GM12878 (cell line): Measurements from ENCODE around the gene DIS3L2. TPM values are rescaled to one million over a fixed set of nuclear protein-coding genes. Genes with fewer than 3 reads are reported as not detected.
A peak's percentile ranks its signal among the peaks of the same experiment; 100 is the strongest.

ENCODE experiments used
- ATAC-seq: fragments of 200-7000 bp; cut with Tn5 transposase; 3 replicates; pipeline ENCODE4 v1.9.1; 2020; ENCODE audit warnings: mild to moderate bottlenecking, moderate library complexity
- Bru-seq: library from RNA; stranded (reverse); fragments of 400-500 nt; gene quantifications from one replicate; lab custom pipeline; 2021; lab: Mats Ljungman, UMichigan
- BruChase-seq, 2 experiments: library from RNA; stranded (reverse); fragments of 400-500 nt; gene quantifications; one replicate each; lab custom pipeline; 2021; lab: Mats Ljungman, UMichigan
- BruUV-seq: library from RNA; stranded (reverse); fragments of 400-500 nt; replicated peaks from 2 replicates; lab custom pipeline; 2021; lab: Mats Ljungman, UMichigan
- CTCF ChIA-PET: fragments of 300-600 bp; sonication (Branson Sonifier 250); formaldehyde crosslinking; extraction: SDS; loops from one replicate; lab custom pipeline; 2021; ENCODE audit warnings: inconsistent platforms; lab: Yijun Ruan, JAX
- POLR2A ChIA-PET: fragments of 350-600 bp; formaldehyde crosslinking; extraction: SDS; loops from one replicate; lab custom pipeline; 2021; ENCODE audit warnings: inconsistent platforms; lab: Charles Lee
- RAD21 ChIA-PET: fragments of 300-600 bp; sonication (Branson Sonifier 250); formaldehyde crosslinking; loops from one replicate; lab custom pipeline; 2023; ENCODE audit warnings: antibody characterized with exemption; ENCODE audit not compliant: unreplicated experiment; lab: Charles Lee
- SMC1A ChIA-PET: fragments of 300-600 bp; sonication (Branson Sonifier 250); formaldehyde crosslinking; loops from one replicate; lab custom pipeline; 2023; ENCODE audit not compliant: unreplicated experiment, uncharacterized antibody; lab: Charles Lee
- DNase-seq: peaks from one replicate; pipeline ENCODE4 v3.0.0-alpha.2; 2011; ENCODE audit warnings: low read depth, low spot score
- FAIRE-seq: peaks from 3 replicates; lab custom pipeline; 2011; peaks lifted over from hg19 to GRCh38; lab: Jason Lieb, UNC
- H2AFZ ChIP-seq: 2 replicates; pipeline ENCODE4 v1.6.0; 2011; ENCODE audit warnings: low read depth, low read length, control low read depth; ENCODE audit not compliant: control insufficient read depth
- H3K27ac ChIP-seq: 2 replicates; pipeline ENCODE4 v1.5.1; 2011; ENCODE audit warnings: control low read depth; ENCODE audit not compliant: control insufficient read depth, insufficient read depth
- H3K27me3 ChIP-seq, 2 experiments: replicated peaks in 1 of 2; 2 replicates each; pipeline versions ENCODE4 v1.6.0 to v1.6.1; 2011; ENCODE audit warnings: low read length in 1 of 2; ENCODE audit not compliant: control insufficient read depth in 2 of 2, insufficient read depth in 2 of 2
- H3K36me3 ChIP-seq, 2 experiments: 2 replicates each; pipeline ENCODE4 v1.5.1; 2011; ENCODE audit warnings: low read length in 1 of 2; ENCODE audit not compliant: control insufficient read depth in 2 of 2, insufficient read depth in 2 of 2
- H3K4me1 ChIP-seq: 2 replicates; pipeline ENCODE4 v1.6.1; 2011; ENCODE audit warnings: mild to moderate bottlenecking, low read length, moderate library complexity, mixed read lengths; ENCODE audit not compliant: control insufficient read depth, insufficient read depth
- H3K4me2 ChIP-seq: 2 replicates; pipeline ENCODE4 v1.6.0; 2011; ENCODE audit warnings: control low read depth; ENCODE audit not compliant: control insufficient read depth, insufficient read depth
- H3K4me3 ChIP-seq: fragments of 200-600 bp; sonication (generic); 2 replicates; pipeline ENCODE4 v1.5.1; 2016
- H3K79me2 ChIP-seq: 2 replicates; pipeline ENCODE4 v1.6.0; 2011; ENCODE audit warnings: low read length; ENCODE audit not compliant: control insufficient read depth, insufficient read depth
- H3K9ac ChIP-seq: 2 replicates; pipeline ENCODE4 v1.8.0; 2011; ENCODE audit warnings: low read length, control low read depth, mixed read lengths; ENCODE audit not compliant: control insufficient read depth, insufficient read depth
- H3K9me3 ChIP-seq: replicated peaks from 3 replicates; pipeline ENCODE4 v1.5.1; 2011; ENCODE audit warnings: mild to moderate bottlenecking, low read length; ENCODE audit not compliant: control insufficient read depth, insufficient read depth
- H4K20me1 ChIP-seq: 2 replicates; pipeline ENCODE4 v1.6.0; 2011; ENCODE audit not compliant: control insufficient read depth, insufficient read depth
- CBFB ChIP-seq: IDR thresholded peaks from 2 replicates; pipeline ENCODE4 v1.6.1; 2016; ENCODE audit warnings: antibody characterized with exemption, low read depth
- FOS ChIP-seq: IDR thresholded peaks from 3 replicates; pipeline ENCODE4 v1.6.1; 2011; ENCODE audit warnings: borderline replicate concordance; ENCODE audit not compliant: insufficient read length; ENCODE audit errors: extremely low read depth
- IKZF1 ChIP-seq: fragments of 450-650 bp; conservative IDR thresholded peaks from 2 replicates; pipeline ENCODE4 v1.6.1; 2017; ENCODE audit warnings: antibody characterized with exemption, mild to moderate bottlenecking
- JUNB ChIP-seq: IDR thresholded peaks from 2 replicates; pipeline ENCODE4 v1.6.1; 2016; ENCODE audit warnings: antibody characterized with exemption, mild to moderate bottlenecking
- NFXL1 ChIP-seq: fragments of 450-650 bp; IDR thresholded peaks from 2 replicates; pipeline ENCODE4 v1.6.1; 2017; ENCODE audit warnings: antibody characterized with exemption, mild to moderate bottlenecking, borderline replicate concordance
- NR2C1 ChIP-seq: fragments of 450-650 bp; IDR thresholded peaks from 2 replicates; pipeline ENCODE4 v1.6.1; 2017; ENCODE audit warnings: antibody characterized with exemption, mild to moderate bottlenecking, moderate library complexity
- RCOR1 ChIP-seq: conservative IDR thresholded peaks from 2 replicates; pipeline ENCODE4 v1.6.1; 2012; ENCODE audit warnings: low read depth, low read length, improper control_type of control experiment
- SMARCA5 ChIP-seq: fragments of 450-650 bp; IDR thresholded peaks from 2 replicates; pipeline ENCODE4 v1.6.1; 2017; ENCODE audit warnings: mild to moderate bottlenecking
- TBL1XR1 ChIP-seq: IDR thresholded peaks from 2 replicates; pipeline ENCODE4 v1.6.1; 2012; ENCODE audit warnings: low read depth, low read length, improper control_type of control experiment
- WGBS: methylation state at CpG from one replicate; pipeline ENCODE4 v1.1.6; 2016; ENCODE audit warnings: low lambda C conversion rate; ENCODE audit not compliant: insufficient replicate concordance, insufficient coverage; ENCODE audit errors: missing lambda C conversion rate; 5-methylcytosine and 5-hydroxymethylcytosine counted together
- in situ Hi-C: fragments of 300-500 bp; cut with MboI; formaldehyde crosslinking; loops from 9 replicates; pipeline ENCODE4 v1.14.3; 2018; ENCODE audit warnings: mixed read lengths
- intact Hi-C: fragments of 100-400 bp; cut with micrococcal nuclease; formaldehyde crosslinking; loops from one replicate; pipeline ENCODE4 v1.14.2; 2022; ENCODE audit not compliant: unreplicated experiment
- long read RNA-seq, 2 experiments: library from polyadenylated mRNA; unstranded; transcript quantifications; one replicate each; pipeline ENCODE4 v2.0.0, GENCODE V29; 2019 to 2020
- polyA minus RNA-seq, 3 experiments: library from RNA; depleted of rRNA, polyadenylated mRNA; stranded (reverse); fragments of >200 nt; gene quantifications; 2 replicates each; pipeline ENCODE4 v1.2.3, GENCODE V29; 2011
- polyA plus RNA-seq, 11 experiments: library from polyadenylated mRNA; depleted of rRNA in 4 of 11; unstranded in 6 of 11; stranded (reverse) in 5 of 11; fragments of >200 nt; fragmentation: Nextera tagmentation in 4 of 11; fragmentation: Illumina TruSeq in 1 of 11; extraction: Ambion mirVana in 4 of 11; extraction: Trizol in 1 of 11; gene quantifications; 1 replicate in 1 of 11; 2 replicates in 10 of 11; pipeline versions ENCODE4 v1.2.1 to v1.2.3, GENCODE V29; 2011 to 2016; ENCODE audit warnings: inconsistent platforms in 2 of 11, missing spikeins in 2 of 11, low read depth in 1 of 11
- total RNA-seq, 4 experiments: library from RNA; depleted of rRNA in 3 of 4; stranded (reverse); fragments of >200 nt in 3 of 4; fragmentation: Illumina TruSeq in 1 of 4; extraction: Trizol in 1 of 4; gene quantifications; 2 replicates each; pipeline versions ENCODE4 v1.2.1 to v1.2.3, GENCODE V29; 2013 to 2021
- TF ChIP-seq, protein P1 (sequence below): fragments of 450-650 bp; conservative IDR thresholded peaks from 2 replicates; pipeline ENCODE4 v1.6.1; 2017; ENCODE audit warnings: mild to moderate bottlenecking, moderate library complexity

The DIS3L2 gene, protein sequence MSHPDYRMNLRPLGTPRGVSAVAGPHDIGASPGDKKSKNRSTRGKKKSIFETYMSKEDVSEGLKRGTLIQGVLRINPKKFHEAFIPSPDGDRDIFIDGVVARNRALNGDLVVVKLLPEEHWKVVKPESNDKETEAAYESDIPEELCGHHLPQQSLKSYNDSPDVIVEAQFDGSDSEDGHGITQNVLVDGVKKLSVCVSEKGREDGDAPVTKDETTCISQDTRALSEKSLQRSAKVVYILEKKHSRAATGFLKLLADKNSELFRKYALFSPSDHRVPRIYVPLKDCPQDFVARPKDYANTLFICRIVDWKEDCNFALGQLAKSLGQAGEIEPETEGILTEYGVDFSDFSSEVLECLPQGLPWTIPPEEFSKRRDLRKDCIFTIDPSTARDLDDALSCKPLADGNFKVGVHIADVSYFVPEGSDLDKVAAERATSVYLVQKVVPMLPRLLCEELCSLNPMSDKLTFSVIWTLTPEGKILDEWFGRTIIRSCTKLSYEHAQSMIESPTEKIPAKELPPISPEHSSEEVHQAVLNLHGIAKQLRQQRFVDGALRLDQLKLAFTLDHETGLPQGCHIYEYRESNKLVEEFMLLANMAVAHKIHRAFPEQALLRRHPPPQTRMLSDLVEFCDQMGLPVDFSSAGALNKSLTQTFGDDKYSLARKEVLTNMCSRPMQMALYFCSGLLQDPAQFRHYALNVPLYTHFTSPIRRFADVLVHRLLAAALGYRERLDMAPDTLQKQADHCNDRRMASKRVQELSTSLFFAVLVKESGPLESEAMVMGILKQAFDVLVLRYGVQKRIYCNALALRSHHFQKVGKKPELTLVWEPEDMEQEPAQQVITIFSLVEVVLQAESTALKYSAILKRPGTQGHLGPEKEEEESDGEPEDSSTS
- 89.0 and 104 TPM in 2 replicates for total RNA-seq (2013; cell fraction: nucleolus; rRNA removed)
- total RNA-seq (2014; rRNA removed) = 20.8 and 25.4 TPM in 2 replicates
- total RNA-seq (2014; rRNA removed; fragmentation: Illumina TruSeq; extraction: Trizol) = 12.0 and 12.7 TPM in 2 replicates
- total RNA-seq (2021) = 21.0 and 27.1 TPM in 2 replicates
- polyA plus RNA-seq (2011; ENCODE audit: low read depth) = 8.1 TPM
- polyA plus RNA-seq (2011; rRNA removed) = 4.5 and 7.8 TPM in 2 replicates
- polyA plus RNA-seq (2011; cell fraction: cytosol; rRNA removed) = 11.1 and 11.6 TPM in 2 replicates
- polyA plus RNA-seq (2011; cell fraction: nucleus; rRNA removed) = 47.8 and 55.6 TPM in 2 replicates
- 11.4 and 12.5 TPM in 2 replicates for polyA plus RNA-seq (2012)
- 11.2 and 14.3 TPM in 2 replicates for polyA plus RNA-seq (2014; fragmentation: Illumina TruSeq; extraction: Trizol)
- 1 to 10 TPM; 3.5 to 4.8 TPM for polyA plus RNA-seq (2014; fragmentation: Nextera tagmentation; extraction: Ambion mirVana)
- polyA plus RNA-seq (2014; rRNA removed) = 18.5 and 19.1 TPM in 2 replicates
- 10 to 100 TPM; 17.8 to 18.1 TPM for polyA plus RNA-seq (2016; fragmentation: Nextera tagmentation; extraction: Ambion mirVana)
- 10.3 and 13.2 TPM in 2 replicates for polyA minus RNA-seq (2011; rRNA and poly(A)+ RNA removed)
- polyA minus RNA-seq (2011; cell fraction: cytosol; rRNA and poly(A)+ RNA removed) = 4.6 and 5.1 TPM in 2 replicates
- polyA minus RNA-seq (2011; cell fraction: nucleus; rRNA and poly(A)+ RNA removed) = 16.7 and 33.7 TPM in 2 replicates
- Bru-seq, nascent RNA = percentile 62 among the genes with signal in this experiment
- percentile 59 among the genes with signal in this experiment for BruChase-seq, experiment 1, labeled RNA remaining after a 6-hour chase
- percentile 57 among the genes with signal in this experiment for BruChase-seq, experiment 2, labeled RNA remaining after a 2-hour chase
- long read RNA-seq, experiment 1, partial matches to known transcripts = 3 of 6 reads
- long read RNA-seq, experiment 1, other reads (novel, unspliced or antisense) = 1 of 6 reads
- long read RNA-seq, experiment 2, partial matches to known transcripts = 5 of 14 reads
- long read RNA-seq, experiment 2, other reads (novel, unspliced or antisense) = 5 of 14 reads

- ATAC-seq (peak; percentile 98), FAIRE-seq (peak; percentile 38), DNase-seq (peak; percentile 16)
- H3K4me2 ChIP-seq = peak within 1 kb of the TSS; percentile 86
- under 1% methylated on average over 68 of the region's 83 CpGs for WGBS
- no peaks in the 10 kb centered on the region for H3K9me3 ChIP-seq
- H3K4me3 ChIP-seq = peak within 1 kb of the TSS; percentile 100
- no peaks in the 10 kb centered on the region for H4K20me1 ChIP-seq
- BruUV-seq = no TSS peak
- ChIA-PET RAD21 (no interaction called here), CTCF (no interaction called here), SMC1A (interaction anchor here (1.3 kb wide), 1 partner anchor 12 kb away, joined by 3 read pairs; no protein-coding TSS in a partner anchor), POLR2A (interaction anchor here (0.5 kb wide), 1 partner anchor 14 kb away, joined by 4 read pairs; no protein-coding TSS in a partner anchor)
- H3K4me1 ChIP-seq = peaks cover 3% of the 10 kb centered on the region; the same call in 1 of the 2 replicates
- no peaks in the 10 kb centered on the region for H3K27me3 ChIP-seq
- H2AFZ ChIP-seq = peak within 1 kb of the TSS; percentile 94
- peak within 1 kb of the TSS; percentile 58 for H3K27ac ChIP-seq
- in situ Hi-C loops (no loop called here), intact Hi-C loops (no loop called here)
- no peaks in the 10 kb centered on the region for H3K36me3 ChIP-seq
- peaks cover 16% of the 10 kb centered on the region for H3K79me2 ChIP-seq
- peak within 1 kb of the TSS; percentile 83 for H3K9ac ChIP-seq
- TF ChIP-seq NR2C1 (peak; percentile 98), SMARCA5 (0 out of 2 replicates have a peak, but pooled peaks have one; percentile 22), TBL1XR1 (peak; percentile 65; the same call in 1 of the 2 replicates), NFXL1 (no peak), RCOR1 (no peak), CBFB (peak; percentile 69; the same call in 1 of the 2 replicates), FOS (no peak), IKZF1 (peak; percentile 92), JUNB (no peak)
- TF ChIP-seq, protein P1, sequence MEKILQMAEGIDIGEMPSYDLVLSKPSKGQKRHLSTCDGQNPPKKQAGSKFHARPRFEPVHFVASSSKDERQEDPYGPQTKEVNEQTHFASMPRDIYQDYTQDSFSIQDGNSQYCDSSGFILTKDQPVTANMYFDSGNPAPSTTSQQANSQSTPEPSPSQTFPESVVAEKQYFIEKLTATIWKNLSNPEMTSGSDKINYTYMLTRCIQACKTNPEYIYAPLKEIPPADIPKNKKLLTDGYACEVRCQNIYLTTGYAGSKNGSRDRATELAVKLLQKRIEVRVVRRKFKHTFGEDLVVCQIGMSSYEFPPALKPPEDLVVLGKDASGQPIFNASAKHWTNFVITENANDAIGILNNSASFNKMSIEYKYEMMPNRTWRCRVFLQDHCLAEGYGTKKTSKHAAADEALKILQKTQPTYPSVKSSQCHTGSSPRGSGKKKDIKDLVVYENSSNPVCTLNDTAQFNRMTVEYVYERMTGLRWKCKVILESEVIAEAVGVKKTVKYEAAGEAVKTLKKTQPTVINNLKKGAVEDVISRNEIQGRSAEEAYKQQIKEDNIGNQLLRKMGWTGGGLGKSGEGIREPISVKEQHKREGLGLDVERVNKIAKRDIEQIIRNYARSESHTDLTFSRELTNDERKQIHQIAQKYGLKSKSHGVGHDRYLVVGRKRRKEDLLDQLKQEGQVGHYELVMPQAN = peak; percentile 94
Measured at GRCh38 chr2:231961349-231962166, at the start of gene DIS3L2. Gene DIS3L2, plus strand, starts transcription at chr2:231961713. Its CDS starts 53,215 bp downstream, at chr2:232014928.
